Endothelial cell of umbilical vein (primary cell): ENCODE measurements around the gene PRTN3. TPM values are rescaled to one million over a fixed set of nuclear protein-coding genes. Genes with fewer than 3 reads are reported as not detected.

Experiments
- BruUV-seq: library from RNA; stranded (reverse); fragments of 400-500 nt; replicated peaks from 2 replicates; lab custom pipeline; 2021; lab: Mats Ljungman, UMichigan
- CTCF ChIA-PET: fragments of 300-600, 350-600 bp; sonication (Branson Sonifier 250); formaldehyde crosslinking; loops from one replicate; lab custom pipeline; 2021; ENCODE audit warnings: antibody characterized with exemption, inconsistent platforms; lab: Charles Lee
- POLR2A ChIA-PET: fragments of 300-600, 350-600 bp; sonication (Branson Sonifier 250); formaldehyde crosslinking; loops from one replicate; lab custom pipeline; 2021; ENCODE audit warnings: antibody characterized with exemption, inconsistent platforms; lab: Charles Lee
- DNase-seq: peaks from one replicate; pipeline ENCODE4 v3.0.0-alpha.2; 2011; ENCODE audit warnings: low read depth, low spot score
- FAIRE-seq: peaks from 2 replicates; lab custom pipeline; 2011; peaks lifted over from hg19 to GRCh38; lab: Jason Lieb, UNC
- H2AFZ ChIP-seq: 2 replicates; pipeline ENCODE4 v1.6.0; 2012; ENCODE audit warnings: low read depth, low read length, control low read depth, inconsistent platforms
- H3K27ac ChIP-seq: 2 replicates; pipeline ENCODE4 v1.5.1; 2011; ENCODE audit warnings: low read depth, mild to moderate bottlenecking, control low read depth, low read length, moderate library complexity; ENCODE audit not compliant: insufficient read depth
- H3K27me3 ChIP-seq, 2 experiments: 2 replicates each; pipeline versions ENCODE4 v1.6.0 to v1.6.1; 2011; ENCODE audit warnings: low read length in 2 of 2, mixed read lengths in 1 of 2; ENCODE audit not compliant: control insufficient read depth in 2 of 2, insufficient read depth in 2 of 2
- H3K36me3 ChIP-seq, 2 experiments: 2 replicates in 1 of 2; 3 replicates in 1 of 2; pipeline ENCODE4 v1.5.1; 2011; ENCODE audit warnings: low read length in 2 of 2, mild to moderate bottlenecking in 1 of 2, moderate library complexity in 1 of 2; ENCODE audit not compliant: control insufficient read depth in 2 of 2, insufficient read depth in 2 of 2; ENCODE audit errors: extremely low read depth in 1 of 2
- H3K4me1 ChIP-seq: 3 replicates; pipeline ENCODE4 v1.5.1; 2011; ENCODE audit warnings: mild to moderate bottlenecking, low read length; ENCODE audit not compliant: control insufficient read depth, insufficient read depth; ENCODE audit errors: extremely low read depth
- H3K4me2 ChIP-seq: 2 replicates; pipeline ENCODE4 v1.6.1; 2011; ENCODE audit warnings: low read length, control low read depth, mixed read lengths; ENCODE audit not compliant: insufficient read depth
- H3K4me3 ChIP-seq, 3 experiments: fragments of 200-600 bp in 1 of 3; sonication (generic), shearing (Covaris generic) in 1 of 3; replicated peaks in 1 of 3; 2 replicates each; pipeline ENCODE4 v1.5.1; 2011 to 2016; ENCODE audit warnings: control low read depth in 3 of 3, low read length in 3 of 3, mild to moderate bottlenecking in 2 of 3, inconsistent platforms in 1 of 3, low read depth in 1 of 3, moderate library complexity in 1 of 3; ENCODE audit not compliant: insufficient read depth in 1 of 3
- H3K79me2 ChIP-seq: 2 replicates; pipeline ENCODE4 v1.6.0; 2012; ENCODE audit warnings: low read length, inconsistent platforms; ENCODE audit not compliant: control insufficient read depth, insufficient read depth
- H3K9ac ChIP-seq: replicated peaks from 2 replicates; pipeline ENCODE3; 2011; ENCODE audit warnings: low read length, control low read depth; ENCODE audit not compliant: insufficient read depth; ENCODE audit errors: extremely low read depth
- H3K9me1 ChIP-seq: replicated peaks from 3 replicates; pipeline ENCODE4 v1.6.0; 2011; ENCODE audit warnings: mild to moderate bottlenecking, low read length; ENCODE audit not compliant: control insufficient read depth, insufficient read depth; ENCODE audit errors: extremely low read depth
- H3K9me3 ChIP-seq: replicated peaks from 2 replicates; pipeline ENCODE4 v1.5.1; 2012; ENCODE audit warnings: low read length, inconsistent platforms; ENCODE audit not compliant: control insufficient read depth, insufficient read depth
- H4K20me1 ChIP-seq: replicated peaks from 2 replicates; pipeline ENCODE3; 2011; ENCODE audit warnings: mild to moderate bottlenecking, low read length; ENCODE audit not compliant: control insufficient read depth, insufficient read depth; ENCODE audit errors: extremely low read depth
- CTCF ChIP-seq, 2 donors: IDR thresholded peaks; 1 replicate in 1 of 2; 2 replicates in 1 of 2; pipeline ENCODE4 v1.5.1; 2011; ENCODE audit warnings: low read length in 2 of 2, mild to moderate bottlenecking in 2 of 2, moderate library complexity in 2 of 2, control low read depth in 1 of 2, inconsistent platforms in 1 of 2, low read depth in 1 of 2; ENCODE audit not compliant: insufficient read depth in 1 of 2; ENCODE audit errors: extremely low read depth in 1 of 2
- EZH2 ChIP-seq: IDR thresholded peaks from 2 replicates; pipeline ENCODE4 v1.6.1; 2012; ENCODE audit warnings: borderline replicate concordance, low read depth, mild to moderate bottlenecking, moderate library complexity, low read length, inconsistent platforms; ENCODE audit not compliant: severe bottlenecking
- FOS ChIP-seq: IDR thresholded peaks from 2 replicates; pipeline ENCODE4 v1.6.1; 2011; ENCODE audit warnings: mild to moderate bottlenecking, low read length, moderate library complexity, borderline replicate concordance; ENCODE audit not compliant: insufficient read depth
- GATA2 ChIP-seq: IDR thresholded peaks from 2 replicates; pipeline ENCODE4 v1.7.0; 2011; ENCODE audit warnings: low read depth, mild to moderate bottlenecking, moderate library complexity, mixed read lengths, low read length; ENCODE audit not compliant: insufficient read length, insufficient read depth
- JUN ChIP-seq: IDR thresholded peaks from 2 replicates; pipeline ENCODE4 v1.6.1; 2011; ENCODE audit warnings: borderline replicate concordance, low read depth; ENCODE audit not compliant: insufficient read length, insufficient read depth
- MAX ChIP-seq: IDR thresholded peaks from 2 replicates; pipeline ENCODE4 v1.6.1; 2011; ENCODE audit not compliant: insufficient read depth, insufficient read length
- MYC ChIP-seq: IDR thresholded peaks from one replicate; pipeline ENCODE4 v1.6.1; 2011; ENCODE audit warnings: mild to moderate bottlenecking, low read depth, low read length
- POLR2A ChIP-seq: IDR thresholded peaks from 2 replicates; pipeline ENCODE4 v1.6.1; 2012; ENCODE audit warnings: low read depth, mild to moderate bottlenecking, control low read depth, low read length
- POLR2AphosphoS5 ChIP-seq: IDR thresholded peaks from 2 replicates; pipeline ENCODE4 v1.6.1; 2012; ENCODE audit warnings: low read depth, mild to moderate bottlenecking, control low read depth, low read length, moderate library complexity; ENCODE audit not compliant: insufficient read depth
- dilution Hi-C: fragments of 300-500 bp; cut with MboI; formaldehyde crosslinking; loops from one replicate; pipeline ENCODE4 v1.15.0; 2019; ENCODE audit warnings: low sequenced_read_pairs; ENCODE audit not compliant: extremely low pct_ligation_motif_present
- intact Hi-C: fragments of 100-400 bp; cut with micrococcal nuclease; formaldehyde crosslinking; loops from one replicate; pipeline ENCODE4 v1.10.0; 2022
- polyA plus RNA-seq, 4 experiments: library from polyadenylated mRNA; depleted of rRNA in 3 of 4; stranded (reverse) in 3 of 4; unstranded in 1 of 4; fragments of >200 nt; gene quantifications; 2 replicates each; pipeline versions ENCODE4 v1.2.1 to v1.2.3, GENCODE V29; 2011 to 2012; ENCODE audit warnings: missing spikeins in 1 of 4
- total RNA-seq: library from RNA; stranded (reverse); gene quantifications from 2 replicates; pipeline ENCODE4 v1.2.3, GENCODE V29; 2021

The PRTN3 gene
- total and polyA plus RNA-seq, 2 donors (not counting 3 experiments of a cell fraction or from before 2014, with no cell fraction given) = not detected

- Histone ChIP-seq H3K9ac (no peak overlapping the region), H2AFZ (no peak overlapping the region), H3K27me3 (no peaks in the 10 kb centered on the region), H3K9me3 (no peaks in the 10 kb centered on the region), H3K9me1 (no peaks in the 10 kb centered on the region), H4K20me1 (no peaks in the 10 kb centered on the region), H3K4me2 (no peak overlapping the region), H3K4me3 (no peak overlapping the region), H3K79me2 (no peaks in the 10 kb centered on the region), H3K27ac (no peak overlapping the region), H3K4me1 (peaks cover 27% of the 10 kb centered on the region), H3K36me3 (no peaks in the 10 kb centered on the region)
- FAIRE-seq (no peak), DNase-seq (no peak)
- dilution Hi-C loops = no loop called here
- TF ChIP-seq EZH2 (no peak), JUN (no peak), POLR2A (no peak), MYC (no peak), MAX (no peak), FOS (no peak), POLR2AphosphoS5 (no peak), GATA2 (no peak), CTCF (IDR thresholded peaks at IDR 0.05; ENCODE audit: extremely low read depth in 1 of 2, insufficient read depth in 1 of 2, low read depth in 1 of 2, low read length in 2 of 2) (no peak)
- CTCF ChIA-PET = interaction anchor here (2.1 kb wide), 1 partner anchor 21 kb away, joined by 6 read pairs; no protein-coding TSS in a partner anchor
- intact Hi-C loops = loop anchor here (10.0 kb wide), 1 partner anchor 453 kb away; the partner anchor contains the start of genes ATP5F1D and MIDN
- BruUV-seq = no TSS peak
- POLR2A ChIA-PET = no interaction called here
Measured at GRCh38 chr19:791567-792305, 49.1 kb upstream of the PRTN3 start.
